Gastroesophageal sphincter (tissue), 3 donors: ENCODE measurements around the gene TIMM22.

Experiments
- EP300 ChIP-seq: sonication (generic); formaldehyde crosslinking; IDR thresholded peaks from one replicate; pipeline ENCODE4 v1.6.1; 2017; ENCODE audit warnings: antibody characterized with exemption, mild to moderate bottlenecking
- POLR2A ChIP-seq, 2 donors: fragments of 450-650 bp; IDR thresholded peaks; one replicate each; pipeline ENCODE4 v1.6.1; 2017; ENCODE audit warnings: antibody characterized with exemption in 2 of 2, mild to moderate bottlenecking in 2 of 2, moderate library complexity in 1 of 2
- POLR2AphosphoS5 ChIP-seq: sonication (generic); formaldehyde crosslinking; IDR thresholded peaks from one replicate; pipeline ENCODE4 v1.6.1; 2017; ENCODE audit warnings: antibody characterized with exemption
- TF ChIP-seq, protein P1 (sequence below), 4 experiments: fragments of 200-600 bp in 2 of 4; fragments of 450-650 bp in 2 of 4; sonication (generic) in 1 of 4; IDR thresholded peaks; one replicate each; pipeline ENCODE4 v1.5.1; 2017 to 2019; ENCODE audit warnings: antibody characterized with exemption in 4 of 4, mild to moderate bottlenecking in 2 of 4, moderate library complexity in 2 of 4

DNA sequence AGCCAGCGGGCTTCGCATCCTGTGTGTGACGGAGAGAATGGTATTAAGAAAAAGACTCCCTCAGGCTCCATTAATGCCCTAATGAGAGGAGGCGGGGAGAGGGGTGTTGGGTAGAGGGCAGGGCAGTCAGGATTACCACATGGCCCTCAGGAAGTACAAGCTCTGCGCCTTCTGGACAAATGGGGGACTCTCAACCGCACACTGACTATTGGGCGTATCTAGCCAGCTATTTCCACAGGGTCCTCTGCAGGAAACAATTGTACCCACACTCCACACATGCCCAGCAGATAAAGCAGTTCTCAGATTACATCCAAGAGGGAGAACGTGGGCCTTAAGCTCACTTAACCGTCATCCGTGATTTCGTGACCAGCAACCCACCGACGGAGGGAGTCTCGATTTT lies 32.1 kb upstream of the TIMM22 start:
- TF ChIP-seq POLR2AphosphoS5, result no peak
- TF ChIP-seq, protein P1, sequence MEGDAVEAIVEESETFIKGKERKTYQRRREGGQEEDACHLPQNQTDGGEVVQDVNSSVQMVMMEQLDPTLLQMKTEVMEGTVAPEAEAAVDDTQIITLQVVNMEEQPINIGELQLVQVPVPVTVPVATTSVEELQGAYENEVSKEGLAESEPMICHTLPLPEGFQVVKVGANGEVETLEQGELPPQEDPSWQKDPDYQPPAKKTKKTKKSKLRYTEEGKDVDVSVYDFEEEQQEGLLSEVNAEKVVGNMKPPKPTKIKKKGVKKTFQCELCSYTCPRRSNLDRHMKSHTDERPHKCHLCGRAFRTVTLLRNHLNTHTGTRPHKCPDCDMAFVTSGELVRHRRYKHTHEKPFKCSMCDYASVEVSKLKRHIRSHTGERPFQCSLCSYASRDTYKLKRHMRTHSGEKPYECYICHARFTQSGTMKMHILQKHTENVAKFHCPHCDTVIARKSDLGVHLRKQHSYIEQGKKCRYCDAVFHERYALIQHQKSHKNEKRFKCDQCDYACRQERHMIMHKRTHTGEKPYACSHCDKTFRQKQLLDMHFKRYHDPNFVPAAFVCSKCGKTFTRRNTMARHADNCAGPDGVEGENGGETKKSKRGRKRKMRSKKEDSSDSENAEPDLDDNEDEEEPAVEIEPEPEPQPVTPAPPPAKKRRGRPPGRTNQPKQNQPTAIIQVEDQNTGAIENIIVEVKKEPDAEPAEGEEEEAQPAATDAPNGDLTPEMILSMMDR (IDR thresholded peaks at IDR 0.05), result no peak
- no peak for TF ChIP-seq POLR2A (IDR thresholded peaks at IDR 0.05)
- TF ChIP-seq EP300, result no peak
